Endothelial cell of umbilical vein (primary cell): ENCODE results near the gene SDK2. TPM values are rescaled to one million over a fixed set of nuclear protein-coding genes. Genes with fewer than 3 reads are reported as not detected.

Source experiments
- BruUV-seq: library from RNA; stranded (reverse); fragments of 400-500 nt; replicated peaks from 2 replicates; lab custom pipeline; 2021; lab: Mats Ljungman, UMichigan
- CTCF ChIA-PET: fragments of 300-600, 350-600 bp; sonication (Branson Sonifier 250); formaldehyde crosslinking; loops from one replicate; lab custom pipeline; 2021; ENCODE audit warnings: antibody characterized with exemption, inconsistent platforms; lab: Charles Lee
- POLR2A ChIA-PET: fragments of 300-600, 350-600 bp; sonication (Branson Sonifier 250); formaldehyde crosslinking; loops from one replicate; lab custom pipeline; 2021; ENCODE audit warnings: antibody characterized with exemption, inconsistent platforms; lab: Charles Lee
- DNase-seq: peaks from one replicate; pipeline ENCODE4 v3.0.0-alpha.2; 2011; ENCODE audit warnings: low read depth, low spot score
- FAIRE-seq: peaks from 2 replicates; lab custom pipeline; 2011; peaks lifted over from hg19 to GRCh38; lab: Jason Lieb, UNC
- H2AFZ ChIP-seq: 2 replicates; pipeline ENCODE4 v1.6.0; 2012; ENCODE audit warnings: low read depth, low read length, control low read depth, inconsistent platforms
- H3K27ac ChIP-seq: 2 replicates; pipeline ENCODE4 v1.5.1; 2011; ENCODE audit warnings: low read depth, mild to moderate bottlenecking, control low read depth, low read length, moderate library complexity; ENCODE audit not compliant: insufficient read depth
- H3K27me3 ChIP-seq, 2 experiments: 2 replicates each; pipeline versions ENCODE4 v1.6.0 to v1.6.1; 2011; ENCODE audit warnings: low read length in 2 of 2, mixed read lengths in 1 of 2; ENCODE audit not compliant: control insufficient read depth in 2 of 2, insufficient read depth in 2 of 2
- H3K36me3 ChIP-seq, 2 experiments: 2 replicates in 1 of 2; 3 replicates in 1 of 2; pipeline ENCODE4 v1.5.1; 2011; ENCODE audit warnings: low read length in 2 of 2, mild to moderate bottlenecking in 1 of 2, moderate library complexity in 1 of 2; ENCODE audit not compliant: control insufficient read depth in 2 of 2, insufficient read depth in 2 of 2; ENCODE audit errors: extremely low read depth in 1 of 2
- H3K4me1 ChIP-seq: 3 replicates; pipeline ENCODE4 v1.5.1; 2011; ENCODE audit warnings: mild to moderate bottlenecking, low read length; ENCODE audit not compliant: control insufficient read depth, insufficient read depth; ENCODE audit errors: extremely low read depth
- H3K4me2 ChIP-seq: 2 replicates; pipeline ENCODE4 v1.6.1; 2011; ENCODE audit warnings: low read length, control low read depth, mixed read lengths; ENCODE audit not compliant: insufficient read depth
- H3K4me3 ChIP-seq, 3 experiments: fragments of 200-600 bp in 1 of 3; sonication (generic), shearing (Covaris generic) in 1 of 3; replicated peaks in 1 of 3; 2 replicates each; pipeline ENCODE4 v1.5.1; 2011 to 2016; ENCODE audit warnings: control low read depth in 3 of 3, low read length in 3 of 3, mild to moderate bottlenecking in 2 of 3, inconsistent platforms in 1 of 3, low read depth in 1 of 3, moderate library complexity in 1 of 3; ENCODE audit not compliant: insufficient read depth in 1 of 3
- H3K79me2 ChIP-seq: 2 replicates; pipeline ENCODE4 v1.6.0; 2012; ENCODE audit warnings: low read length, inconsistent platforms; ENCODE audit not compliant: control insufficient read depth, insufficient read depth
- H3K9ac ChIP-seq: replicated peaks from 2 replicates; pipeline ENCODE3; 2011; ENCODE audit warnings: low read length, control low read depth; ENCODE audit not compliant: insufficient read depth; ENCODE audit errors: extremely low read depth
- H3K9me1 ChIP-seq: replicated peaks from 3 replicates; pipeline ENCODE4 v1.6.0; 2011; ENCODE audit warnings: mild to moderate bottlenecking, low read length; ENCODE audit not compliant: control insufficient read depth, insufficient read depth; ENCODE audit errors: extremely low read depth
- H3K9me3 ChIP-seq: replicated peaks from 2 replicates; pipeline ENCODE4 v1.5.1; 2012; ENCODE audit warnings: low read length, inconsistent platforms; ENCODE audit not compliant: control insufficient read depth, insufficient read depth
- H4K20me1 ChIP-seq: replicated peaks from 2 replicates; pipeline ENCODE3; 2011; ENCODE audit warnings: mild to moderate bottlenecking, low read length; ENCODE audit not compliant: control insufficient read depth, insufficient read depth; ENCODE audit errors: extremely low read depth
- EZH2 ChIP-seq: IDR thresholded peaks from 2 replicates; pipeline ENCODE4 v1.6.1; 2012; ENCODE audit warnings: borderline replicate concordance, low read depth, mild to moderate bottlenecking, moderate library complexity, low read length, inconsistent platforms; ENCODE audit not compliant: severe bottlenecking
- FOS ChIP-seq: IDR thresholded peaks from 2 replicates; pipeline ENCODE4 v1.6.1; 2011; ENCODE audit warnings: mild to moderate bottlenecking, low read length, moderate library complexity, borderline replicate concordance; ENCODE audit not compliant: insufficient read depth
- GATA2 ChIP-seq: IDR thresholded peaks from 2 replicates; pipeline ENCODE4 v1.7.0; 2011; ENCODE audit warnings: low read depth, mild to moderate bottlenecking, moderate library complexity, mixed read lengths, low read length; ENCODE audit not compliant: insufficient read length, insufficient read depth
- JUN ChIP-seq: IDR thresholded peaks from 2 replicates; pipeline ENCODE4 v1.6.1; 2011; ENCODE audit warnings: borderline replicate concordance, low read depth; ENCODE audit not compliant: insufficient read length, insufficient read depth
- MAX ChIP-seq: IDR thresholded peaks from 2 replicates; pipeline ENCODE4 v1.6.1; 2011; ENCODE audit not compliant: insufficient read depth, insufficient read length
- MYC ChIP-seq: IDR thresholded peaks from one replicate; pipeline ENCODE4 v1.6.1; 2011; ENCODE audit warnings: mild to moderate bottlenecking, low read depth, low read length
- POLR2A ChIP-seq: IDR thresholded peaks from 2 replicates; pipeline ENCODE4 v1.6.1; 2012; ENCODE audit warnings: low read depth, mild to moderate bottlenecking, control low read depth, low read length
- POLR2AphosphoS5 ChIP-seq: IDR thresholded peaks from 2 replicates; pipeline ENCODE4 v1.6.1; 2012; ENCODE audit warnings: low read depth, mild to moderate bottlenecking, control low read depth, low read length, moderate library complexity; ENCODE audit not compliant: insufficient read depth
- dilution Hi-C: fragments of 300-500 bp; cut with MboI; formaldehyde crosslinking; loops from one replicate; pipeline ENCODE4 v1.15.0; 2019; ENCODE audit warnings: low sequenced_read_pairs; ENCODE audit not compliant: extremely low pct_ligation_motif_present
- intact Hi-C: fragments of 100-400 bp; cut with micrococcal nuclease; formaldehyde crosslinking; loops from one replicate; pipeline ENCODE4 v1.10.0; 2022
- polyA plus RNA-seq, 4 experiments: library from polyadenylated mRNA; depleted of rRNA in 3 of 4; stranded (reverse) in 3 of 4; unstranded in 1 of 4; fragments of >200 nt; gene quantifications; 2 replicates each; pipeline versions ENCODE4 v1.2.1 to v1.2.3, GENCODE V29; 2011 to 2012; ENCODE audit warnings: missing spikeins in 1 of 4
- total RNA-seq: library from RNA; stranded (reverse); gene quantifications from 2 replicates; pipeline ENCODE4 v1.2.3, GENCODE V29; 2021
- TF ChIP-seq, protein P1 (sequence below), 2 donors: IDR thresholded peaks; 1 replicate in 1 of 2; 2 replicates in 1 of 2; pipeline ENCODE4 v1.5.1; 2011; ENCODE audit warnings: low read length in 2 of 2, mild to moderate bottlenecking in 2 of 2, moderate library complexity in 2 of 2, control low read depth in 1 of 2, inconsistent platforms in 1 of 2, low read depth in 1 of 2; ENCODE audit not compliant: insufficient read depth in 1 of 2; ENCODE audit errors: extremely low read depth in 1 of 2

The SDK2 gene
- total and polyA plus RNA-seq, 2 donors (not counting 3 experiments of a cell fraction or from before 2014, with no cell fraction given): not detected

DNA sequence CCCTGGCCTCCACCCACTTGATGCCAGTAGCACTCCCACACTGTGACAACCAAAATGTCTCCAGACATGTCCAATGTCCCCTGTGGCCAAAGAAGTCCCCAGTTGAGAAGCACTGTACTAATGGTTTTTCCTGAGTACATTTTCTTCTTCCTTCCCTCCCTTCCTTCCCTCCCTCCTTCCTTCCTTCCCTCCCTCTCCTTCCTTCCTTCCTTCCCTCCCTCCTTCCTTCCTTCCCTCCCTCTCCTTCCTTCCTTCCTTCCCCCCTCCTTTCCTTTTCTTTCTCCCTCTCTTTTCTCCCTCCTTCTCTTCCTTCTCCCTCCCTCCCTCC is 255.7 kb downstream of the SDK2 start:
- CTCF ChIA-PET: interaction anchor here (1.7 kb wide), 1 partner anchor 18 kb away, joined by 4 read pairs; no protein-coding TSS in a partner anchor
- dilution Hi-C loops (no loop called here), intact Hi-C loops (no loop called here)
- H3K9me1 ChIP-seq: no peaks in the 10 kb centered on the region
- BruUV-seq: no TSS peak
- no peaks in the 10 kb centered on the region for H3K79me2 ChIP-seq
- DNase-seq: no peak
- no peaks in the 10 kb centered on the region for H3K27me3 ChIP-seq
- no peak for TF ChIP-seq EZH2
- TF ChIP-seq, protein P1, sequence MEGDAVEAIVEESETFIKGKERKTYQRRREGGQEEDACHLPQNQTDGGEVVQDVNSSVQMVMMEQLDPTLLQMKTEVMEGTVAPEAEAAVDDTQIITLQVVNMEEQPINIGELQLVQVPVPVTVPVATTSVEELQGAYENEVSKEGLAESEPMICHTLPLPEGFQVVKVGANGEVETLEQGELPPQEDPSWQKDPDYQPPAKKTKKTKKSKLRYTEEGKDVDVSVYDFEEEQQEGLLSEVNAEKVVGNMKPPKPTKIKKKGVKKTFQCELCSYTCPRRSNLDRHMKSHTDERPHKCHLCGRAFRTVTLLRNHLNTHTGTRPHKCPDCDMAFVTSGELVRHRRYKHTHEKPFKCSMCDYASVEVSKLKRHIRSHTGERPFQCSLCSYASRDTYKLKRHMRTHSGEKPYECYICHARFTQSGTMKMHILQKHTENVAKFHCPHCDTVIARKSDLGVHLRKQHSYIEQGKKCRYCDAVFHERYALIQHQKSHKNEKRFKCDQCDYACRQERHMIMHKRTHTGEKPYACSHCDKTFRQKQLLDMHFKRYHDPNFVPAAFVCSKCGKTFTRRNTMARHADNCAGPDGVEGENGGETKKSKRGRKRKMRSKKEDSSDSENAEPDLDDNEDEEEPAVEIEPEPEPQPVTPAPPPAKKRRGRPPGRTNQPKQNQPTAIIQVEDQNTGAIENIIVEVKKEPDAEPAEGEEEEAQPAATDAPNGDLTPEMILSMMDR (IDR thresholded peaks at IDR 0.05; ENCODE audit: extremely low read depth in 1 of 2, insufficient read depth in 1 of 2, low read depth in 1 of 2, low read length in 2 of 2): no peak
- no peak for TF ChIP-seq MAX
- TF ChIP-seq POLR2AphosphoS5: no peak
- TF ChIP-seq POLR2A: no peak
- no peak for TF ChIP-seq FOS
- TF ChIP-seq MYC: no peak
- no peak for TF ChIP-seq GATA2
- TF ChIP-seq JUN: no peak
- POLR2A ChIA-PET: no interaction called here
- H3K4me2 ChIP-seq: no peak overlapping the region
- no peak overlapping the region for H2AFZ ChIP-seq
- no peaks in the 10 kb centered on the region for H4K20me1 ChIP-seq
- no peak for FAIRE-seq
- H3K27ac ChIP-seq: no peak overlapping the region
- no peak overlapping the region for H3K9ac ChIP-seq
- H3K4me3 ChIP-seq: no peak overlapping the region
- no peaks in the 10 kb centered on the region for H3K4me1 ChIP-seq
- no peaks in the 10 kb centered on the region for H3K9me3 ChIP-seq
- H3K36me3 ChIP-seq: no peaks in the 10 kb centered on the region
